Hematopoietic multipotent progenitor cell treated with erythropoietin and hydrocortisone succinate and interleukin-3 and kit ligand, for 4 days (in vitro differentiated cells): ENCODE results near the gene PRICKLE2.

Experiments used
- DNase-seq: peaks from one replicate; pipeline ENCODE4 v3.0.0-alpha.2; 2015

PRICKLE2 gene

GRCh38 chr3:64218746-64219145 is 6.5 kb downstream of the PRICKLE2 start:
- no peak for DNase-seq

DNA sequence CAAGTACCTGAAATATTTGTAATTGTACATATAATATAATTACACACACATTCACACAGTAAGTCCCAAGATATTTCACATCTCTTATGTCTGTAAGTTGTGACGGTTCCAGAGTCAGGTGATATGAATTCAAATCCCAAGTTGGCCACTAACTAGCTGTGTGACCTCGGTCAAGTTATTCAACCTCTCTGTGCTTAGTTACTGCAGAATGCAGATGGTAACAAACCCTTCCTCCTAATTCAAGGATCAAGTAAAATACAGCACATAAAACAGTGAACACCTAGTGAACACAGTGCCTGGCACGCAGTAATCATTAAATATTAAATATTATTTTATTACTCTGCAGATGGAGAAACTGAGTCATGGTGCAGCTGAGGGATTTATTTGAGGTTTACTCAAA is 6.9 kb downstream of the PRICKLE2 start:
- no peak for DNase-seq

DNA sequence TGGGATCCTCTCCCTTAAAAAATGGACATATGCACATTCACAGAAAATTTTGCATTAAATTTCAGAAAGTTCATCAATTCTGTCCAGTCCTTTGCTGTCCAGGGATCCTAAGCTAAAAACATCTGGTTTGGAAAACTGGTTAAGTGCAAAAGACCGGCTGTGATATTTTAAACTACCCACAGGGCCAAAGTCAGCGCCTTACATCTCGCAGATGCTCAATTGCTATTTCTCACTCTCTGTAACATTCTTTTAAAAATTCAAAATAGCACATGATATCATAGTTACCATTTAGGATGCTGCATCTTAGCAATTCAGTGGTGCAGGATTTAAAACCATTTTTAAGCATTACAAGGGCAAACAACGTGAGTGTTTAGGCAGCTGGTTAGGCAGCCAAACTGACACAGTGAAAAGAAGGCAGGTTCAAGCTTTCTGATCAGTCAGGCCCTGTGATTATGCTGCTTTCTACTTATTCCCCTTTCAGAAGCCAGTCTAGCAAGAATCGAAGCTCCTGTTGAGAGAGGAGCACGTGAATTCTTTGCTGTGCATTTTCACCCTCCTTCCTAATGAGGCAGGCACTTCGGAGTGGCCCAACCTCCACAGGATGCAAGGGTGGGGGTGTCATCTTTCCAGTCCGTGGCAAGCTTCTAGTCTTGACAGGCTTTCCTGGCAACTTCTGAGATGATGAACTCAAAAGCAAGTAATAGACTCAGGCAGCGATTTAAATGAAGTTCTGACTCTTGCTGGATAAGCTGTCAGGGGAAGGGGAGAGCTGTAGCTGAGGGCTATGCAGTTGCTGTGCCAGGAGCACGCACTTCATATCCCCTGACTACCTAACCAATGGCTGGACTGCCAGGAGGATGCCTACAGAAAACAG is 8.8 kb downstream of the PRICKLE2 start:
- no peak for DNase-seq

DNA sequence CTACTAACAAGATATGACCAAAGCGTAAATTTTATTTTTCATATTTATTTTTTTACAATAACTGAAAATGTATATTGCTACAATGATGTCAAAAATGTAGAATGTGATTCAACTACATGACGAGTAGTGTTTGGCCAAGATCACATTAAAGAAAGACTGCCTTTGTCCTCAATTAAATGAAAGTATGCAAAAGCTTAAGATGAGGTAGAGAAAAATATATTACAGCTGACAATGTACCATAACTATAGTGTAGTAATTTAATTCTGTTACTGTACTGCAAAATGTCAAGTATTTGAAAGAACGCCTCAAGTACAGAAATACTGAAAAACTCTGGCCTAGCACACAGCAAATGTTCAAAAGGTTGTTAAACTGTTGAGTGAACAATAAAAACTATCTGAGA is 9.7 kb downstream of the PRICKLE2 start:
- no peak for DNase-seq

DNA sequence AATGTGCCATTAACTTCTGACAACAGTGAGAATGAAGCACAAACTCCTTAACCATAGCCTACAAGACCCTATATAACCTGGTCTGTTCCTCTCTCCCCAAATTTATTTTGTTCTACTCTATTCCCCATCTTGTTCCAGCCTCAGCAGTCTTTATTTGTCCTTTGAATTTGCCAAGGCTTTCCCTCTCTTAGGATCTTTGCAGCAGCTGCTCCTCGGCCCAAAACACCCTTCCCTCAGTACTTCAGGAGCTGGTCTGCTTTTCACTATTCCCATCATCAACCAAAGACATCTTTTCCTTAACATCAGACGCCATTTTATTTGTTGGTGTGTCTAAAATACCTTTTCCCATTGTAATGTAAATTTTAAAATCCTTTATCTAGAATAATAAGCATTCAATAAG is 10.2 kb downstream of the PRICKLE2 start:
- DNase-seq = no peak

DNA sequence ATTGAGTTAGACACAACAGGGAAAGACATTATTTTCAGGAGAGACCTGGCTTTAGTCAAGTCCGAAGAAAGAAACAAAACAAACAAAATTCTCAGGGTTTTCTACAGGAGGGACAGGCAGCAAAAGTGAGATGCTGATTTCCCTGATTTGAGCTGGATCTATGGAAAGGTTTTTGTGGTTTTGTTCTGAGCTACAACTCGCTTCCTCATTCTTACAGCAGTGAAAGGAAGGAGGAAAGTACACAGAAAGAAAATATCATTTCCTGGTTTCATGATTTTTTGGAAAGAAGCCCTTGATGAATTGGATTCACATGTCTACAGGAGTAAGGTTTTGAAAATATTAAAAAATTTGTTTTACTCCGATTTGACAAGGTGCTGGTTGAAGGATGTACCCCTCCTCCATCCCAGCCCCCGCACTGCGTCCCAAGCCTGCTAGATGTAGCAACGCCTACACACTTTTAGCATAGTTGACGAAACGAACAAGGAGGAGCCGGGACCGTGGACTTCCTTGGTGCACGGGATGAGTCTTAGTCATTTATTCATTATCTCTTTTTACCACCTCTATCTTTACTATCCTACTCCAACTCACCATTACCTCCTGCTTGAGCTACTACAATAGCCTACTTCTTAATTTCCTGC is 10.8 kb downstream of the PRICKLE2 start:
- DNase-seq = no peak

GRCh38 chr3:64213962-64214379 is 11.3 kb downstream of the PRICKLE2 start:
- DNase-seq = peak; percentile 24

- no peak for DNase-seq
Observed at GRCh38 chr3:64213224-64213878, 11.9 kb downstream of the PRICKLE2 start.

GRCh38 chr3:64209866-64210621 is 15.2 kb downstream of the PRICKLE2 start:
- DNase-seq = peak; percentile 63

DNA sequence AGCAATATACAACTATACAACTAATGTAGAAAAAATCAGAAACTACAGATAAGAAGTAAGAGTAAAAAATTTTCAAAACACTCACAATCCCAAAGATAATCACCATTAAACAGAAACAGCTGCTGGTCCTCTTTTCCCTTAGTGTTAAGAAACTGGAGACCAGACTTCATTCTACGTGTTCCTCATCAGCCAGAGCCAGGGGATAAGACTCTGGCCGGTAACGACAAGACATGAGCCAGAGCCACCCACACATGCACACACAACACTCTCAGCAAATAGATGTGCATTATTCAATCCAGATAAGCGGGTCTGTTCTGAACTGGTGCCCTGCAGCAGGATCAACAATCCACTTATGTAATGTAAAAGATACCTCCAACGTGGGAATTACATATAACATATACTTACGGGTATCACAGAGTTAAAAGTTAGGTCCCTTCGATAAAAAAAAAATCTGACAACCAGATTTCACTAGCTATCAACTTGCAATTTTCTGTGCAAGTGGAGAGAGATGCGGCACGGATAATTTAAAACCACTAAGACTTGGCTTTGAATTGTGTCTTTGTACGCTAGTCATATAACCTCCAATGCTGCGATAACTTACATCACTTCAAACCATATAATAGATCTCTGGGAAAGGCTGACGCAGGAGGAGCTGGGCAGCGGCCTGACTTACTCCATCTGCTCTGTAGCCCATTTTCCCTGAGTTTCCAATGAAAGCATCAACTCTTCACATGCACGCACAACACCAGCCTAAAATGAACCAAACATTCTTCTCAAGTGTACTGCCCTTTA is 17.8 kb downstream of the PRICKLE2 start:
- no peak for DNase-seq

GRCh38 chr3:64203969-64204908 is 21.0 kb downstream of the PRICKLE2 start:
- DNase-seq = peak; percentile 65

DNA sequence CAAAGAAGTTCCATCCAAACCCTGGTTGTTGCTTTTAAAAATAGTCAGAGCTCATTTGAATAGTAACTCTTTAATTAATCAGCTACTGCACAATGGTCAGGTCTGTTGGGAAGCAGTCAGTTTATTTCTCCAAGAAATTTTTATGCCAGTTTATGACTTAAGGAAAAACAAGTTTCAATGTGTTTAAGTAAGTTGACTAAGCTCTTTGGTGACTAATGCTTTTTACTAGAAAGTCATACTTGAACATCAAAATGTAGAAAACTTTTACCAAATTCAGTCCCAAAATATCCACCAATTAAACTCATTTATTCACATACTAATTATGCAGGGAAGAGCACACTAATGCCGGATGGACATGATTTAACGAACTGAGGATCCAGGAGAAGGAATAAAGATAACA is 22.1 kb downstream of the PRICKLE2 start:
- DNase-seq = no peak

GRCh38 chr3:64199932-64200331 is 25.3 kb downstream of the PRICKLE2 start:
- no peak for DNase-seq

- DNase-seq = no peak
Observed at GRCh38 chr3:64196236-64196929, 28.9 kb downstream of the PRICKLE2 start.

GRCh38 chr3:64195789-64196188 is 29.5 kb downstream of the PRICKLE2 start:
- DNase-seq = no peak

GRCh38 chr3:64191822-64192221 is 33.4 kb downstream of the PRICKLE2 start:
- DNase-seq = no peak

DNA sequence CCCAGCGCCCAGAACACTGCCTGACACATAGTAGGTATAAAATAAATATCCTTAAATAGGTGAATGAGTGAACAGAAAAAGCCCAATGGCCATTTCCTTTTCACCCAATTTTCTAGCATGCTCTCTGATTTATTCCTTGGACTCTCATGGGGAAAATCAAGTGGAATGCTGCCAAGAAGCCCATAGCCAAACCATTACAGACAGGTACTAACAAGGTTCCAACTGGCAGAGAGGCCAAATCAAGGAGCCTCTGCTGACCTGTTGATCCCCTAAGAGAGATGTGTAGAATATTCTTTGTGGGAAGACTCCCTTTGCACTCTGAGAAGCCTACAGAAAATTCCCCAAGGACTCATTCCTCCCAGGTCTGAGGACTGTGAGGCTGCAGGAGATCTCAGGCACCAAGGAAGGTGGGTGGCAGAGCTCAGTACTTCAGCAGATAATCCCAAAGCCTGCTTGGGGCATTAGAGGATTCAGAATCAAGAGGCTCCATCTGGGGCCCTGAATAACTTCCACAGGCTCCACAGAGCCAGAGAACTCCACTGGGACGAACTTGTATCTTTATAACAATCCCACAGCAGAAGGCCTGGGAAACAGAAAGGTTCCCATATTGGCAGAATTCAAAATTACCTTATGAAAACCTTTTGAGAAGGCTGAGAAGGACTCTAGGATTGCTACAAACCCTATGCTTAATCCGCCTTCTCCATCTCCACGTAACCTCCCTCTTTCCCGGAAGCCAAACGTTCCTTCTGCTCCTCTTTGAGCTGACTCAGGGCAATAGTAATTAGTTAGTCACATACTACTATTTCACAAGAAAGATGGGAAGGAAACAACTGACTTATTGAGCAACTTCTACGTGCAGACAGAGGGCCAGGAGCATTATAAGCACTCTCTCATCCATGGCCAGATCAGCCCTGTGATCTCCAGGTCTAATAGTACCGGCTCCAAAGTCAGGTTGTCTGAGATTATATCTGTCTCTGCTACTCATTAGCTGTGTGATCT is 34.5 kb downstream of the PRICKLE2 start:
- no peak for DNase-seq

- DNase-seq = no peak
Observed at GRCh38 chr3:64188810-64189560, 36.3 kb downstream of the PRICKLE2 start.
